ENCODE measurements around the gene SMCO3. TPM values are rescaled to one million over a fixed set of nuclear protein-coding genes. Genes with fewer than 3 reads are reported as not detected.
A peak's percentile ranks its signal among the peaks of the same experiment; 100 is the strongest.

Gene SMCO3
- total RNA-seq, 4 donors from 2014 or later: not detected

- no peak overlapping the region for H3K27ac ChIP-seq
- H3K27me3 ChIP-seq: no peaks in the 10 kb centered on the region
- no peaks in the 10 kb centered on the region for H3K36me3 ChIP-seq
- no peaks in the 10 kb centered on the region for H3K4me1 ChIP-seq
- no peak for TF ChIP-seq CTCF (IDR thresholded peaks at IDR 0.05)
- no peak for TF ChIP-seq POLR2A (IDR thresholded peaks at IDR 0.05)
- H3K4me3 ChIP-seq: no peak overlapping the region
- H3K9me3 ChIP-seq: no peaks in the 10 kb centered on the region
- DNase-seq: no peak
Observed at GRCh38 chr12:14850929-14851663, 37.1 kb upstream of the SMCO3 start.

- no peaks in the 10 kb centered on the region for H3K4me1 ChIP-seq
- DNase-seq: no peak
- H3K9me3 ChIP-seq: no peaks in the 10 kb centered on the region
- no peak for TF ChIP-seq POLR2A (IDR thresholded peaks at IDR 0.05)
- TF ChIP-seq CTCF (IDR thresholded peaks at IDR 0.05): no peak
- no peaks in the 10 kb centered on the region for H3K36me3 ChIP-seq
- no peaks in the 10 kb centered on the region for H3K27me3 ChIP-seq
- no peak overlapping the region for H3K27ac ChIP-seq
- no peak overlapping the region for H3K4me3 ChIP-seq
Observed at GRCh38 chr12:14849661-14850060, 35.7 kb upstream of the SMCO3 start.

- no peaks in the 10 kb centered on the region for H3K4me1 ChIP-seq
- DNase-seq: no peak
- H3K27ac ChIP-seq: no peak overlapping the region
- H3K36me3 ChIP-seq: no peaks in the 10 kb centered on the region
- H3K9me3 ChIP-seq: no peaks in the 10 kb centered on the region
- H3K27me3 ChIP-seq: no peaks in the 10 kb centered on the region
- no peak for TF ChIP-seq POLR2A (IDR thresholded peaks at IDR 0.05)
- no peak overlapping the region for H3K4me3 ChIP-seq
Observed at GRCh38 chr12:14846876-14847580, 33.0 kb upstream of the SMCO3 start.

DNA sequence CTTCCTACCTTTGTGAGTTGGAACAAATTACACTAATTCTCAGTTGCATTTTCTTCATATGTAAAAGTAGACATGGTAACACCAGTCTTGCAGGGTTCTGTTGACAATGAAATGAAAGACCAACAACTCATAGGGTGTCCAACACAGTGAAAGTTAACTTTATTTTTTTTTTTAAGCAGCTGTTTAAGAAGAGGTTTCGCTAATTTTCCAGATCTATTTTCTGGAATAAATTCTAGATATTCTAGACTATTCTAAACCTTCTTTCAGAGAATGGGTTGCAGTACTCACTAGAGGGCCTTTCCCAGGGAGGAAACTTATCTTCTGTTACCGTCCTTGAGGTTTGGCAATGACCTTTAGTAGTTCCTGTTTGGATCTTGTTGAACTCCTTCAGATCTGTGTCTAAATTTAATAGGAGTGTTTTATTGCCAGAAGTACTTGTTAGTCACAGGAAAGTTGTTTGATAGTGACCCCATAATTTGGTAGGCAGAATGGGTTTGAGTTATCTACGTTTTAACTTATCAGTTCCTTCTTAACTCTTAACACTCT, 32.1 kb upstream of the SMCO3 start:
- TF ChIP-seq POLR2A (IDR thresholded peaks at IDR 0.05) (no peak), CTCF (IDR thresholded peaks at IDR 0.05) (peak in 1 of 6 experiments; percentile 8)
- no peak overlapping the region for H3K27ac ChIP-seq
- H3K36me3 ChIP-seq: no peaks in the 10 kb centered on the region

DNA sequence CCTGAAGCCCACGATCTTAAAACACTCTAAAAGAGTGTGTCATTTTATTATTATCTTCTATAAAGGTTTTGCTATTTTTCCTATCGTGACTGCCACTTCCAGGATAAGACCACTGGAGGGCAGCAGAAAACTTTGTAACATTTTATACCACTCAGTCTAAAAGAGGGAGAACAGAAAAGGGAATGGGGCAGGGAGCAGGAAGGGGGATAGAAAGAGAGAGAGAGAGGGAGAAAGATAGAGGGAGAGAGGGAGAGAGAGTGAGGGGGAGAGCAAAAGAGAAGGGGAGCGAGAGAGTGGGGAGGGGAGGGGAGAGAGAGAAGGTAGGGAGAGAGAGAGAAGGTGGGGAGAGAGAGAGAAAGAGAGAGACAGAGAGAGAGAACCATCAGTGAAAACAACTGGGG, 31.4 kb upstream of the SMCO3 start:
- H3K9me3 ChIP-seq: no peaks in the 10 kb centered on the region
- H3K4me3 ChIP-seq: no peak overlapping the region
- no peak overlapping the region for H3K27ac ChIP-seq
- H3K4me1 ChIP-seq: no peaks in the 10 kb centered on the region
- DNase-seq: peak in 2 of 3 donors; percentile 33 to 75
- no peaks in the 10 kb centered on the region for H3K27me3 ChIP-seq
- H3K36me3 ChIP-seq: no peaks in the 10 kb centered on the region
- TF ChIP-seq POLR2A (IDR thresholded peaks at IDR 0.05): no peak
- peak; percentile 54 to 90 (median 76) for TF ChIP-seq CTCF (IDR thresholded peaks at IDR 0.05)

More for the DNA sequence above, 32.1 kb upstream of the SMCO3 start:
- H3K4me1 ChIP-seq: no peaks in the 10 kb centered on the region
- DNase-seq: no peak
- H3K27me3 ChIP-seq: no peaks in the 10 kb centered on the region
- H3K9me3 ChIP-seq: no peaks in the 10 kb centered on the region
- no peak overlapping the region for H3K4me3 ChIP-seq

DNA sequence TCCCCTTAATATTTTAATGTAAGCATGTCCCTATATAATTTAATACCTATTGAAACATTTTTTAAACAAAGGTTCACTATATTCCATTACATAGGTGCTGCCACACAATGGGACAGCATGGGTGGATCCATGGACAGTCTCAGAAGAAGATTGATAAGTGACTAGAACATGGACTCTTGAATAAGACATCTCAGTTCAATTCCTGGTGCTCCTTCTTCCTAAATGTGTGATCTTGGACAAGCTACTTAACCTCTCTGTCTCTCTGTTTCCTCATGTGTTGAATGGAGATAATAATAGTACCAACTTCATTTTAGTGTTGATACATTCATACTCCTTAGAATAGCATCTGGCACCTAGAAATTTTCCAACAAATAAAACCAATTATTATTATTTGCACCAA, 30.4 kb upstream of the SMCO3 start:
- TF ChIP-seq POLR2A (IDR thresholded peaks at IDR 0.05): no peak
- TF ChIP-seq CTCF (IDR thresholded peaks at IDR 0.05): no peak
- Histone ChIP-seq H3K36me3 (no peaks in the 10 kb centered on the region), H3K4me3 (no peak overlapping the region), H3K27me3 (no peaks in the 10 kb centered on the region), H3K27ac (no peak overlapping the region), H3K9me3 (no peaks in the 10 kb centered on the region), H3K4me1 (no peaks in the 10 kb centered on the region)
- no peak for DNase-seq

Measured in Peyer's patch (tissue), 4 donors.